ENCODE measurements around the gene MAP3K19.

Gene MAP3K19

GRCh38 chr2:134934150-134934549 is 113.1 kb downstream of the MAP3K19 start:
- no peak for TF ChIP-seq CTCF (IDR thresholded peaks at IDR 0.05)

- TF ChIP-seq CTCF (IDR thresholded peaks at IDR 0.05) = no peak
Measured at GRCh38 chr2:134933732-134934131, 113.5 kb downstream of the MAP3K19 start.

GRCh38 chr2:134932864-134933526 is 114.3 kb downstream of the MAP3K19 start:
- no peak for TF ChIP-seq CTCF (IDR thresholded peaks at IDR 0.05)

GRCh38 chr2:134927195-134927594 is 120.1 kb downstream of the MAP3K19 start:
- no peak for TF ChIP-seq CTCF (IDR thresholded peaks at IDR 0.05)

- TF ChIP-seq CTCF (IDR thresholded peaks at IDR 0.05) = no peak
Measured at GRCh38 chr2:134926231-134926931, 120.9 kb downstream of the MAP3K19 start.

- no peak for TF ChIP-seq CTCF (IDR thresholded peaks at IDR 0.05)
Measured at GRCh38 chr2:134924912-134925311, 122.3 kb downstream of the MAP3K19 start.

GRCh38 chr2:134919341-134920210 is 127.7 kb downstream of the MAP3K19 start:
- no peak for TF ChIP-seq CTCF (IDR thresholded peaks at IDR 0.05)
